Endothelial cell of umbilical vein (primary cell): Measurements from ENCODE around the gene BCAS4. TPM values are rescaled to one million over a fixed set of nuclear protein-coding genes. Genes with fewer than 3 reads are reported as not detected.

ENCODE experiments used
- BruUV-seq: library from RNA; stranded (reverse); fragments of 400-500 nt; replicated peaks from 2 replicates; lab custom pipeline; 2021; lab: Mats Ljungman, UMichigan
- CTCF ChIA-PET: fragments of 300-600, 350-600 bp; sonication (Branson Sonifier 250); formaldehyde crosslinking; loops from one replicate; lab custom pipeline; 2021; ENCODE audit warnings: antibody characterized with exemption, inconsistent platforms; lab: Charles Lee
- POLR2A ChIA-PET: fragments of 300-600, 350-600 bp; sonication (Branson Sonifier 250); formaldehyde crosslinking; loops from one replicate; lab custom pipeline; 2021; ENCODE audit warnings: antibody characterized with exemption, inconsistent platforms; lab: Charles Lee
- DNase-seq: peaks from one replicate; pipeline ENCODE4 v3.0.0-alpha.2; 2011; ENCODE audit warnings: low read depth, low spot score
- FAIRE-seq: peaks from 2 replicates; lab custom pipeline; 2011; peaks lifted over from hg19 to GRCh38; lab: Jason Lieb, UNC
- H2AFZ ChIP-seq: 2 replicates; pipeline ENCODE4 v1.6.0; 2012; ENCODE audit warnings: low read depth, low read length, control low read depth, inconsistent platforms
- H3K27ac ChIP-seq: 2 replicates; pipeline ENCODE4 v1.5.1; 2011; ENCODE audit warnings: low read depth, mild to moderate bottlenecking, control low read depth, low read length, moderate library complexity; ENCODE audit not compliant: insufficient read depth
- H3K27me3 ChIP-seq, 2 experiments: 2 replicates each; pipeline versions ENCODE4 v1.6.0 to v1.6.1; 2011; ENCODE audit warnings: low read length in 2 of 2, mixed read lengths in 1 of 2; ENCODE audit not compliant: control insufficient read depth in 2 of 2, insufficient read depth in 2 of 2
- H3K36me3 ChIP-seq, 2 experiments: 2 replicates in 1 of 2; 3 replicates in 1 of 2; pipeline ENCODE4 v1.5.1; 2011; ENCODE audit warnings: low read length in 2 of 2, mild to moderate bottlenecking in 1 of 2, moderate library complexity in 1 of 2; ENCODE audit not compliant: control insufficient read depth in 2 of 2, insufficient read depth in 2 of 2; ENCODE audit errors: extremely low read depth in 1 of 2
- H3K4me1 ChIP-seq: 3 replicates; pipeline ENCODE4 v1.5.1; 2011; ENCODE audit warnings: mild to moderate bottlenecking, low read length; ENCODE audit not compliant: control insufficient read depth, insufficient read depth; ENCODE audit errors: extremely low read depth
- H3K4me2 ChIP-seq: 2 replicates; pipeline ENCODE4 v1.6.1; 2011; ENCODE audit warnings: low read length, control low read depth, mixed read lengths; ENCODE audit not compliant: insufficient read depth
- H3K4me3 ChIP-seq, 3 experiments: fragments of 200-600 bp in 1 of 3; sonication (generic), shearing (Covaris generic) in 1 of 3; replicated peaks in 1 of 3; 2 replicates each; pipeline ENCODE4 v1.5.1; 2011 to 2016; ENCODE audit warnings: control low read depth in 3 of 3, low read length in 3 of 3, mild to moderate bottlenecking in 2 of 3, inconsistent platforms in 1 of 3, low read depth in 1 of 3, moderate library complexity in 1 of 3; ENCODE audit not compliant: insufficient read depth in 1 of 3
- H3K79me2 ChIP-seq: 2 replicates; pipeline ENCODE4 v1.6.0; 2012; ENCODE audit warnings: low read length, inconsistent platforms; ENCODE audit not compliant: control insufficient read depth, insufficient read depth
- H3K9ac ChIP-seq: replicated peaks from 2 replicates; pipeline ENCODE3; 2011; ENCODE audit warnings: low read length, control low read depth; ENCODE audit not compliant: insufficient read depth; ENCODE audit errors: extremely low read depth
- H3K9me1 ChIP-seq: replicated peaks from 3 replicates; pipeline ENCODE4 v1.6.0; 2011; ENCODE audit warnings: mild to moderate bottlenecking, low read length; ENCODE audit not compliant: control insufficient read depth, insufficient read depth; ENCODE audit errors: extremely low read depth
- H3K9me3 ChIP-seq: replicated peaks from 2 replicates; pipeline ENCODE4 v1.5.1; 2012; ENCODE audit warnings: low read length, inconsistent platforms; ENCODE audit not compliant: control insufficient read depth, insufficient read depth
- H4K20me1 ChIP-seq: replicated peaks from 2 replicates; pipeline ENCODE3; 2011; ENCODE audit warnings: mild to moderate bottlenecking, low read length; ENCODE audit not compliant: control insufficient read depth, insufficient read depth; ENCODE audit errors: extremely low read depth
- CTCF ChIP-seq, 2 donors: IDR thresholded peaks; 1 replicate in 1 of 2; 2 replicates in 1 of 2; pipeline ENCODE4 v1.5.1; 2011; ENCODE audit warnings: low read length in 2 of 2, mild to moderate bottlenecking in 2 of 2, moderate library complexity in 2 of 2, control low read depth in 1 of 2, inconsistent platforms in 1 of 2, low read depth in 1 of 2; ENCODE audit not compliant: insufficient read depth in 1 of 2; ENCODE audit errors: extremely low read depth in 1 of 2
- EZH2 ChIP-seq: IDR thresholded peaks from 2 replicates; pipeline ENCODE4 v1.6.1; 2012; ENCODE audit warnings: borderline replicate concordance, low read depth, mild to moderate bottlenecking, moderate library complexity, low read length, inconsistent platforms; ENCODE audit not compliant: severe bottlenecking
- FOS ChIP-seq: IDR thresholded peaks from 2 replicates; pipeline ENCODE4 v1.6.1; 2011; ENCODE audit warnings: mild to moderate bottlenecking, low read length, moderate library complexity, borderline replicate concordance; ENCODE audit not compliant: insufficient read depth
- GATA2 ChIP-seq: IDR thresholded peaks from 2 replicates; pipeline ENCODE4 v1.7.0; 2011; ENCODE audit warnings: low read depth, mild to moderate bottlenecking, moderate library complexity, mixed read lengths, low read length; ENCODE audit not compliant: insufficient read length, insufficient read depth
- JUN ChIP-seq: IDR thresholded peaks from 2 replicates; pipeline ENCODE4 v1.6.1; 2011; ENCODE audit warnings: borderline replicate concordance, low read depth; ENCODE audit not compliant: insufficient read length, insufficient read depth
- MYC ChIP-seq: IDR thresholded peaks from one replicate; pipeline ENCODE4 v1.6.1; 2011; ENCODE audit warnings: mild to moderate bottlenecking, low read depth, low read length
- POLR2A ChIP-seq: IDR thresholded peaks from 2 replicates; pipeline ENCODE4 v1.6.1; 2012; ENCODE audit warnings: low read depth, mild to moderate bottlenecking, control low read depth, low read length
- POLR2AphosphoS5 ChIP-seq: IDR thresholded peaks from 2 replicates; pipeline ENCODE4 v1.6.1; 2012; ENCODE audit warnings: low read depth, mild to moderate bottlenecking, control low read depth, low read length, moderate library complexity; ENCODE audit not compliant: insufficient read depth
- dilution Hi-C: fragments of 300-500 bp; cut with MboI; formaldehyde crosslinking; loops from one replicate; pipeline ENCODE4 v1.15.0; 2019; ENCODE audit warnings: low sequenced_read_pairs; ENCODE audit not compliant: extremely low pct_ligation_motif_present
- intact Hi-C: fragments of 100-400 bp; cut with micrococcal nuclease; formaldehyde crosslinking; loops from one replicate; pipeline ENCODE4 v1.10.0; 2022
- polyA plus RNA-seq, 4 experiments: library from polyadenylated mRNA; depleted of rRNA in 3 of 4; stranded (reverse) in 3 of 4; unstranded in 1 of 4; fragments of >200 nt; gene quantifications; 2 replicates each; pipeline versions ENCODE4 v1.2.1 to v1.2.3, GENCODE V29; 2011 to 2012; ENCODE audit warnings: missing spikeins in 1 of 4
- total RNA-seq: library from RNA; stranded (reverse); gene quantifications from 2 replicates; pipeline ENCODE4 v1.2.3, GENCODE V29; 2021
- TF ChIP-seq, protein P1 (sequence below): IDR thresholded peaks from 2 replicates; pipeline ENCODE4 v1.6.1; 2011; ENCODE audit not compliant: insufficient read depth, insufficient read length

The BCAS4 gene
- total and polyA plus RNA-seq, 2 donors (not counting 3 experiments of a cell fraction or from before 2014, with no cell fraction given): 1.0 to 1.5 TPM

DNA sequence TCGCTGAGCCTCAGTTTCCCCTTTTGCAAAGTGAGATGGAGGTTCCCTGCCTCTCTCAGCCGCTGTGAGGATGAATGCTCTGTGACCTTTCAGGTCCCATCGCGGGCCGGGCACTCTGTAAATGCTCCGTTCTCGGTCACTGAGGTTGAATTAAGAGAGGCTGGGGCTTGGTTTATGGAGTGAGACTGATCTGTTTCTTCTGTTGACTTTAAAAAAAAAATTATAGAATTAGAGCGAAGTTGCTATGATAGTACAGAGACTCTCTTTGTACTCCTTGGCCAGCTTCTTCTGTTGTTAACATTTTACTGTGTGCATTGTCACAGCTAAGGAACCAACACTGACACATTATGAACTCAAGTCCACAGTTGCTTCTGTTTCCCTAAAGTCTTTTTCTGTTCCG lies 72.0 kb downstream of the BCAS4 start:
- H3K9me1 ChIP-seq: no peaks in the 10 kb centered on the region
- dilution Hi-C loops (no loop called here), intact Hi-C loops (no loop called here)
- no peaks in the 10 kb centered on the region for H3K79me2 ChIP-seq
- TF ChIP-seq EZH2: no peak
- no peak for TF ChIP-seq POLR2A
- no peak for TF ChIP-seq POLR2AphosphoS5
- no peak for TF ChIP-seq GATA2
- no peak for TF ChIP-seq JUN
- TF ChIP-seq, protein P1, sequence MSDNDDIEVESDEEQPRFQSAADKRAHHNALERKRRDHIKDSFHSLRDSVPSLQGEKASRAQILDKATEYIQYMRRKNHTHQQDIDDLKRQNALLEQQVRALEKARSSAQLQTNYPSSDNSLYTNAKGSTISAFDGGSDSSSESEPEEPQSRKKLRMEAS: no peak
- no peak for TF ChIP-seq MYC
- no peak for TF ChIP-seq FOS
- FAIRE-seq (no peak), DNase-seq (no peak)
- ChIA-PET CTCF (no interaction called here), POLR2A (no interaction called here)
- H3K4me3 ChIP-seq: no peak overlapping the region
- H3K4me2 ChIP-seq: no peak overlapping the region
- no peaks in the 10 kb centered on the region for H3K4me1 ChIP-seq
- H3K27me3 ChIP-seq: no peaks in the 10 kb centered on the region
- no peaks in the 10 kb centered on the region for H4K20me1 ChIP-seq
- no peaks in the 10 kb centered on the region for H3K36me3 ChIP-seq
- BruUV-seq: no TSS peak
- H3K9ac ChIP-seq: no peak overlapping the region
- no peak overlapping the region for H2AFZ ChIP-seq
- no peak overlapping the region for H3K27ac ChIP-seq
- no peaks in the 10 kb centered on the region for H3K9me3 ChIP-seq

DNA sequence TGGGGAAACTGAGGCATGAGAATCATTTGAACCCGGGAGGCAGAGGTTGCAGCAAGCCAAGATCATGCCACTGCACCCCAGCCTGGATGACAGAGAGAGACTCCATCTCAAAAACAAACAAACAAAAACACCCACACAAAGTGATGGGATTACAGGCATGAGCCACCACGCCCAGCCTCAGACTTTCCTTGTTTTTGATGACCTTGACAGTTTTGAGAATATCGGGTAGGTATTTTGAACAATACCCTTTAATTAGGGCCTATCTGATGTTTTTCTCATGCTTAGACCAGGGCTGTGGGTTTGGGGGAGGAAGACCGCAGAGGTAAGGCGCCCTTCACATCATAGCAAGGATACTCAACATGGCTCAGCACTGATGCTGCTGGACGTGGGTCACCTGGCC lies 72.9 kb downstream of the BCAS4 start:
- Histone ChIP-seq H3K36me3 (no peaks in the 10 kb centered on the region), H3K9ac (no peak overlapping the region), H3K79me2 (no peaks in the 10 kb centered on the region), H2AFZ (no peak overlapping the region), H3K4me1 (no peaks in the 10 kb centered on the region), H3K9me1 (no peaks in the 10 kb centered on the region), H3K27ac (no peak overlapping the region), H4K20me1 (no peaks in the 10 kb centered on the region), H3K9me3 (no peaks in the 10 kb centered on the region), H3K4me3 (no peak overlapping the region), H3K27me3 (no peaks in the 10 kb centered on the region), H3K4me2 (no peak overlapping the region)
- FAIRE-seq (no peak), DNase-seq (no peak)
- BruUV-seq: no TSS peak
- TF ChIP-seq CTCF (IDR thresholded peaks at IDR 0.05; ENCODE audit: extremely low read depth in 1 of 2, insufficient read depth in 1 of 2, low read depth in 1 of 2, low read length in 2 of 2) (no peak), POLR2A (no peak), MYC (no peak), FOS (no peak), GATA2 (no peak), JUN (no peak)
- dilution Hi-C loops (no loop called here), intact Hi-C loops (no loop called here)
- ChIA-PET CTCF (interaction anchor here (2.6 kb wide), 1 partner anchor 14 kb away, joined by 8 read pairs; no protein-coding TSS in a partner anchor), POLR2A (no interaction called here)
